OCI-LY3 (cell line): Measurements from ENCODE around the gene LLGL1.

ENCODE experiments used
- H2AFZ ChIP-seq: fragments of 200-600, 300-600 bp; shearing (Covaris generic); 2 replicates; pipeline ENCODE4 v1.6.0; 2014; ENCODE audit warnings: antibody characterized with exemption, low read depth, low read length
- H3K27ac ChIP-seq: fragments of 200-600, 300-600 bp; sonication (generic); 2 replicates; pipeline ENCODE4 v1.5.1; 2014; ENCODE audit warnings: mild to moderate bottlenecking, low read length, moderate library complexity, mixed read lengths
- H3K27me3 ChIP-seq: fragments of 200-600, 300-600 bp; sonication (generic); 2 replicates; pipeline ENCODE4 v1.6.1; 2014; ENCODE audit warnings: low read depth, low read length, mixed read lengths
- H3K36me3 ChIP-seq: fragments of 200-600, 300-600 bp; sonication (generic); replicated peaks from 2 replicates; pipeline ENCODE3; 2014; ENCODE audit warnings: low read depth, low read length, mixed read lengths
- H3K4me1 ChIP-seq: fragments of 300-600, 200-600 bp; sonication (generic); 2 replicates; pipeline ENCODE4 v1.6.1; 2014; ENCODE audit warnings: low read length, mixed read lengths
- H3K4me2 ChIP-seq: fragments of 200-600, 300-600 bp; sonication (generic); 2 replicates; pipeline ENCODE4 v1.6.1; 2014; ENCODE audit warnings: low read length, mixed read lengths
- H3K4me3 ChIP-seq: fragments of 300-600, 200-600 bp; sonication (generic); 2 replicates; pipeline ENCODE4 v1.5.1; 2014; ENCODE audit warnings: antibody characterized with exemption, mild to moderate bottlenecking, low read length, moderate library complexity
- H3K79me2 ChIP-seq: fragments of 300-600, 200-600 bp; shearing (Covaris generic); 2 replicates; pipeline ENCODE4 v1.6.1; 2014; ENCODE audit warnings: mild to moderate bottlenecking, low read length, mixed read lengths
- H3K9ac ChIP-seq: fragments of 300-600, 200-600 bp; shearing (Covaris generic); 2 replicates; pipeline ENCODE4 v1.6.0; 2014; ENCODE audit warnings: mild to moderate bottlenecking, low read length, moderate library complexity
- H3K9me3 ChIP-seq: fragments of 200-600, 300-600 bp; shearing (Covaris generic); 2 replicates; pipeline ENCODE4 v1.6.1; 2014; ENCODE audit warnings: low read length, mixed read lengths; ENCODE audit not compliant: insufficient read depth
- H4K20me1 ChIP-seq: fragments of 200-600, 300-600 bp; sonication (generic); 2 replicates; pipeline ENCODE4 v1.6.1; 2016; ENCODE audit warnings: low read length, mixed read lengths; ENCODE audit not compliant: insufficient read depth
- EZH2phosphoT487 ChIP-seq: fragments of 200-600 bp; shearing (Covaris generic); IDR thresholded peaks from 2 replicates; pipeline ENCODE4 v1.6.1; 2018; ENCODE audit warnings: antibody characterized with exemption, mixed run types, low read depth
- TF ChIP-seq, protein P1 (sequence below): fragments of 200-600, 300-600 bp; sonication (generic); IDR thresholded peaks from 2 replicates; pipeline ENCODE4 v1.5.1; 2014; ENCODE audit warnings: antibody characterized with exemption, low read length, low read depth

Gene LLGL1

DNA sequence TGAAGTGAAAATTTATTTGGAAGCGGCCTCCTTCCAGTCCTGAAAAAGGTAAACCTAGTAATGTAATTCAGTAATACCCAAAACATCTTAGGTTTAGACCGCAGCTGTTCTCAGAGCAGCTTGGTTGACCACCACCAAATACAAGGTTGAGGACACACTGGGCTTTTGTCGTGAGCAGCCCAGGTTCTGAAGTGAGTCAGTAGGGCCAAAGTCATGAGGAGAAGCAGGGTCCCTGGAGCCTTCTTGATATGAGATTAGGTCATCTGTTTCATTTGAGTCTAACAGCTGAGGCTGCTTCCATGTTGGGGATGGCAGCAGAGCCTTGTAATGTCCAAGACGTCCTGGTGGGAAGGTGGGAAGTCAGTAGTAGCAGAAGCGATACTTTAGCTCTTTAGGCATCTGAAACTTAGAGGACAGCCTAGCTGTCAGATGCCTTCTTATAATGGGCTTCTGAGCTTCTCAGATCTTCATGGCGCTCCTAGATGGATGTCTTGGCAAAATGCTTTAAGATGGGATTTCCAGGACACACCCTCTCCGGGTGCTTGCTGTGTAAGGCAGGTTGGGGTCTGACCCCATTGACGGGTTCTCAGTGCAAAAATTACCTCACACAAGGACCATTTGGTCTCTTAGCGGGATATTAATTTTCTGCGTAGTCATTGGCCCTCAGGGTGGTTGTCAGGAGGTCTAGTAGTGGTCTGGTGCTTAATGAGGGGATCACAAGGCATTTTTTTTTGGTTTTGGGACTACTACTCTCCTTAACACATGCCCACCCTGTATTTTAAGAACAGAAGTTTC lies 39.4 kb upstream of the LLGL1 start:
- peaks cover 64% of the 10 kb centered on the region for H3K79me2 ChIP-seq
- H3K9ac ChIP-seq, result peak overlapping the region; percentile 32
- no peaks in the 10 kb centered on the region for H3K27me3 ChIP-seq
- H3K9me3 ChIP-seq, result no peaks in the 10 kb centered on the region
- TF ChIP-seq, protein P1, sequence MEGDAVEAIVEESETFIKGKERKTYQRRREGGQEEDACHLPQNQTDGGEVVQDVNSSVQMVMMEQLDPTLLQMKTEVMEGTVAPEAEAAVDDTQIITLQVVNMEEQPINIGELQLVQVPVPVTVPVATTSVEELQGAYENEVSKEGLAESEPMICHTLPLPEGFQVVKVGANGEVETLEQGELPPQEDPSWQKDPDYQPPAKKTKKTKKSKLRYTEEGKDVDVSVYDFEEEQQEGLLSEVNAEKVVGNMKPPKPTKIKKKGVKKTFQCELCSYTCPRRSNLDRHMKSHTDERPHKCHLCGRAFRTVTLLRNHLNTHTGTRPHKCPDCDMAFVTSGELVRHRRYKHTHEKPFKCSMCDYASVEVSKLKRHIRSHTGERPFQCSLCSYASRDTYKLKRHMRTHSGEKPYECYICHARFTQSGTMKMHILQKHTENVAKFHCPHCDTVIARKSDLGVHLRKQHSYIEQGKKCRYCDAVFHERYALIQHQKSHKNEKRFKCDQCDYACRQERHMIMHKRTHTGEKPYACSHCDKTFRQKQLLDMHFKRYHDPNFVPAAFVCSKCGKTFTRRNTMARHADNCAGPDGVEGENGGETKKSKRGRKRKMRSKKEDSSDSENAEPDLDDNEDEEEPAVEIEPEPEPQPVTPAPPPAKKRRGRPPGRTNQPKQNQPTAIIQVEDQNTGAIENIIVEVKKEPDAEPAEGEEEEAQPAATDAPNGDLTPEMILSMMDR, result no peak
- TF ChIP-seq EZH2phosphoT487, result no peak
- H3K4me3 ChIP-seq, result peak overlapping the region; percentile 84
- peaks cover 33% of the 10 kb centered on the region for H4K20me1 ChIP-seq
- no peaks in the 10 kb centered on the region for H3K36me3 ChIP-seq
- peak overlapping the region; percentile 80 for H3K4me2 ChIP-seq
- no peak overlapping the region for H3K27ac ChIP-seq
- H3K4me1 ChIP-seq, result peaks cover 24% of the 10 kb centered on the region
- no peak overlapping the region for H2AFZ ChIP-seq

DNA sequence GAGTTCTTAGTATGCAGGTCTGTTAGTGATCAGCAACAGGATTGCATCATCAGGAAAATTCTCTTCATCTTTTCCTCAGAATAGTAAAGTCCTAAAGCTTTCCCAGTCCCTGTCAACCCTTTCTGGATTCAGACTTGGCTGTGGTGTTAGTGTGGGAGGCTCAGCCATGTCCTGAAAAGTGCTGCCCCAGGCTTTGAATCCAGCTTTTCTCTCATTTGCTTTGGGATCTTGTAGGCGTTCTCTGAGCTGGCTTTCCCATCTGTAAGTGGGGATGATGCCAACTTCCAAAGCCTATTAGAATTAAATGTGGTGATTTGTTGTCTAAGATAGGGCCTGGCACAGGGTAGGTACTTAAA lies 38.8 kb upstream of the LLGL1 start:
- H3K4me3 ChIP-seq, result peak overlapping the region; percentile 84
- no peaks in the 10 kb centered on the region for H3K9me3 ChIP-seq
- H3K79me2 ChIP-seq, result peaks cover 70% of the 10 kb centered on the region
- H2AFZ ChIP-seq, result no peak overlapping the region
- H3K9ac ChIP-seq, result no peak overlapping the region
- H3K36me3 ChIP-seq, result no peaks in the 10 kb centered on the region
- peak overlapping the region; percentile 80 for H3K4me2 ChIP-seq
- H3K27me3 ChIP-seq, result no peaks in the 10 kb centered on the region
- TF ChIP-seq, protein P1, result no peak
- no peak for TF ChIP-seq EZH2phosphoT487
- no peak overlapping the region for H3K27ac ChIP-seq
- H4K20me1 ChIP-seq, result peaks cover 36% of the 10 kb centered on the region
- H3K4me1 ChIP-seq, result peaks cover 24% of the 10 kb centered on the region

DNA sequence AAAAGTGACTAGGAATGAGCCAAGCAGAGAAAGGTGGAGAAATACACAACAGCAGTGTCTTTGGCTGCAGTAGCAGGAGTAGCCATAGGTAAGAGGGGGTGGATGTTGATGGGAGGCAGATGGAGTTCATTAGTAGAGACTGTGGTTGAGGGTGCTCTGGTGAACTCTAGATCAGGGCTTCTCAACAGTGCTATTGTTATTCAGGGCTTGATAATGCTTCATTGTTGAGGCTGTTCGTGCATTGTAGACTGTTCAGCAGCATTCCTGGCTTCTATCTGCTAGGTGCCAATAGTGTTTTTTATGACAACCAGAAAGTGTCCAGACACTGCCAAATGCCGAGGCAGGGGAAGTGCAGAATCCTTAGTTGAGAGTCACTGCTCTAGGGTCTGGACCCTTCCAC lies 38.2 kb upstream of the LLGL1 start:
- H3K4me1 ChIP-seq, result peaks cover 20% of the 10 kb centered on the region
- H3K79me2 ChIP-seq, result peaks cover 76% of the 10 kb centered on the region
- TF ChIP-seq, protein P1, result no peak
- no peak for TF ChIP-seq EZH2phosphoT487
- no peak overlapping the region for H2AFZ ChIP-seq
- peak overlapping the region; percentile 80; the same call in 1 of the 2 replicates for H3K4me2 ChIP-seq
- H3K4me3 ChIP-seq, result no peak overlapping the region
- H3K9ac ChIP-seq, result no peak overlapping the region
- no peaks in the 10 kb centered on the region for H3K9me3 ChIP-seq
- H3K27ac ChIP-seq, result no peak overlapping the region
- no peaks in the 10 kb centered on the region for H3K27me3 ChIP-seq
- H4K20me1 ChIP-seq, result peaks cover 36% of the 10 kb centered on the region
- H3K36me3 ChIP-seq, result no peaks in the 10 kb centered on the region

DNA sequence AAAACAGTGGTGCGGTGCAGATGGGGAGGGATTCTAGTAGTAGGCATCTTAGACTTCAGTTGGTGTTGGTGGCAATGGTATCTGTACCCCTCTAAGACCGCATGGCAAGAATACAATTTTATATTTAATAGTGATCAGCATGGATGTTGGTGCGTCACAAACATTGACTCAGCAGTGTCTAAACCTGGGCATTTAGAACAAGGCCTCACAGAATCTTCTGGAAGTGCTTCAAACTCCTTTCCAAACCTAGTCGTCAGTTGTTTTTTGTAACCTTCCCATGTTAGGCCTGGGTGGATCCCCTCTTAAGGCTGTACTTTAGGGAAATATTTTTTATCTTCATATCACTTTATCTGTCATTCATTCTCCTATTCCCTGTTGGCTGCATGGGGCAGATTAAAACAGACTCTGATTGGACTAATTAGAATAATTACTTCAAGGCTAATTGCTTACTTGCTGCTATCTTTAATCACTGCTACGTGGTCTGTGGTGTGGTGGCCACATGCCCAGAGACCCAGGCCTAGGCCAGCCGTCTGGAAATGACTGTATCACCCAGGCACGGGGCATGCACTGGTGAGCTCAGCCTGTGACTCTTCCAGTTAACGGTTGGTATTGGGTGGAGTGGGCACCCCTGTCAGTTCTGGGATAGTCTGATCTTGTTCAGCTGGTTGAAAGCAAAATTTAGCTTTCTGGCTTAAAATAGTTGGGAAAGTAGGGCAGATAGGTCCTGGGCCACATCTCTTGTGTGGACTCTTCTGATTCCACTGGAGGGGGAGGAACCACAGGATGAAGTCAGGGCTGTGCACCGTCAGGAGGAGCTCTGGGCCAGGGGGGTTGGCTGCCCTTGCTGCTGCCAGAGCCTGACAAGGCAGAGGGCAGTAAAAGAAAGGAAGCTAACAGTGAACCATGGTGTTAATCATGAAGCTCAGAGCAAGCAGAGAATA lies 37.3 kb upstream of the LLGL1 start:
- H4K20me1 ChIP-seq, result peaks cover 36% of the 10 kb centered on the region
- peaks cover 84% of the 10 kb centered on the region for H3K79me2 ChIP-seq
- H3K27ac ChIP-seq, result no peak overlapping the region
- no peaks in the 10 kb centered on the region for H3K27me3 ChIP-seq
- H3K9me3 ChIP-seq, result no peaks in the 10 kb centered on the region
- no peak overlapping the region for H3K9ac ChIP-seq
- no peaks in the 10 kb centered on the region for H3K36me3 ChIP-seq
- TF ChIP-seq EZH2phosphoT487, result no peak
- TF ChIP-seq, protein P1, result no peak
- H2AFZ ChIP-seq, result no peak overlapping the region
- no peak overlapping the region for H3K4me3 ChIP-seq
- peaks cover 19% of the 10 kb centered on the region for H3K4me1 ChIP-seq
- H3K4me2 ChIP-seq, result no peak overlapping the region
